Mesenteric fat pad (tissue), 1 donor: Measurements from ENCODE around the gene CCDC106. TPM values are rescaled to one million over a fixed set of nuclear protein-coding genes. Genes with fewer than 3 reads are reported as not detected.

Source experiments
- DNase-seq: peaks from one replicate; pipeline ENCODE4 v3.0.0-alpha.2; 2020; ENCODE audit warnings: low spot score
- total RNA-seq: library from RNA; stranded (reverse); fragmentation: NEBNext Ultra II Directional; extraction: Animal tissue kit (Norgen Biotek cat#: 25700); gene quantifications from one replicate; pipeline ENCODE4 v1.2.1, GENCODE V29; 2021
- donor health status: DM: yes; HTN: yes; CAD: no.

Gene CCDC106
- total RNA-seq, 1 donor from 2014 or later, result 16.4 TPM

- no peak for DNase-seq
Measured at GRCh38 chr19:55667006-55667381, 19.0 kb downstream of the CCDC106 start.

GRCh38 chr19:55667511-55667910, 19.5 kb downstream of the CCDC106 start:
- DNase-seq, result no peak

- DNase-seq, result no peak
Measured at GRCh38 chr19:55667958-55668357, 19.9 kb downstream of the CCDC106 start.

- no peak for DNase-seq
Measured at GRCh38 chr19:55668603-55669348, 20.8 kb downstream of the CCDC106 start.

- no peak for DNase-seq
Measured at GRCh38 chr19:55669418-55670279, 21.6 kb downstream of the CCDC106 start.

GRCh38 chr19:55670280-55671053, 22.5 kb downstream of the CCDC106 start:
- DNase-seq, result no peak

- DNase-seq, result no peak
Measured at GRCh38 chr19:55671054-55671378, 23.0 kb downstream of the CCDC106 start.

GRCh38 chr19:55672418-55672817, 24.4 kb downstream of the CCDC106 start:
- no peak for DNase-seq

- no peak for DNase-seq
Measured at GRCh38 chr19:55673465-55673864, 25.5 kb downstream of the CCDC106 start.

GRCh38 chr19:55673889-55674288, 25.9 kb downstream of the CCDC106 start:
- DNase-seq, result no peak

GRCh38 chr19:55674459-55674840, 26.4 kb downstream of the CCDC106 start:
- no peak for DNase-seq

GRCh38 chr19:55674841-55675660, 27.0 kb downstream of the CCDC106 start, which contains the start of gene EPN1:
Gene EPN1 (plus strand): TSS chr19:55675226. CDS start chr19:55678628, 3,402 bp downstream.
- peak; percentile 99 for DNase-seq

GRCh38 chr19:55675661-55676354, 27.8 kb downstream of the CCDC106 start:
- no peak for DNase-seq

- DNase-seq, result no peak
Measured at GRCh38 chr19:55676383-55676782, 28.4 kb downstream of the CCDC106 start.

- DNase-seq, result no peak
Measured at GRCh38 chr19:55676889-55677505, 29.0 kb downstream of the CCDC106 start.

GRCh38 chr19:55677572-55678028, 29.6 kb downstream of the CCDC106 start:
- no peak for DNase-seq

GRCh38 chr19:55678121-55678671, 30.2 kb downstream of the CCDC106 start:
- DNase-seq, result no peak

- no peak for DNase-seq
Measured at GRCh38 chr19:55679343-55680257, 31.6 kb downstream of the CCDC106 start.
